ENCODE results near the gene ST6GALNAC1. TPM values are rescaled to one million over a fixed set of nuclear protein-coding genes. Genes with fewer than 3 reads are reported as not detected.

The ST6GALNAC1 gene
- polyA plus RNA-seq, 3 donors = not detected

DNA sequence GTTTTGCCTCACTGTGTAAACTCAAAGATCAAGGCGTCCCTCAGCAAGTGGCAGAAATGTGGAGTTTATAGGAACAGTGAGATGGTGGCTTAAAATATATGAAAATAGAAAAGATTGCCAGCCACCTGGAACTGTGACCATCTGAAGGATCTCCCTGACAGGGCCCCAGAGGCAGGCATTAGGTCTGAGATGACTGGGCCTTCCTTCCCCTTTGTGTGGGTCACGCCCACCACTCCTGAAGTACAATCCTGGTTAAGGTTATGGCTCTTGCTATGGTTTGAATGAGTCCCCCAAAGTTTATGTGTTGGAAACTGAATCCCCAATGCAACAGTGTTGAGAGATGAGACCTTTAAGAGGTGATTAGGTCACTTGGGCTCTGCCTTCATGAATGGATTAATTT, 64.3 kb downstream of the ST6GALNAC1 start:
- Histone ChIP-seq H2AFZ (ENCODE audit: insufficient read depth, low read depth, low read length, poor library complexity, severe bottlenecking) (no peak overlapping the region), H3K4me3 (replicated peaks in 1 of 3; ENCODE audit: low read depth in 2 of 3, low read length in 3 of 3) (no peak overlapping the region), H3K27ac (ENCODE audit: low read depth in 1 of 2, low read length in 2 of 2) (no peak overlapping the region), H3K4me1 (ENCODE audit: control insufficient read depth in 1 of 2, insufficient read depth in 2 of 2, low read length in 2 of 2) (peaks cover 24 to 25% of the 10 kb centered on the region in 2 donors), H3K4me2 (replicated peaks; ENCODE audit: extremely low read depth, low read length, poor library complexity, severe bottlenecking) (no peak overlapping the region), H3K9me3 (replicated peaks in 1 of 2; ENCODE audit: control insufficient read depth in 1 of 2, insufficient read depth in 1 of 2, low read length in 2 of 2) (no peaks in the 10 kb centered on the region), H3K36me3 (replicated peaks in 1 of 2; ENCODE audit: control insufficient read depth in 1 of 2, insufficient read depth in 2 of 2, low read length in 2 of 2) (no peaks in the 10 kb centered on the region), H3K9ac (ENCODE audit: insufficient read depth, low read length, poor library complexity, severe bottlenecking) (no peak overlapping the region), H3K27me3 (ENCODE audit: control insufficient read depth in 2 of 2, insufficient read depth in 2 of 2, low read length in 2 of 2) (peaks cover 0 to 5% of the 10 kb centered on the region in 2 donors), H3K79me2 (ENCODE audit: insufficient read depth, low read length) (no peaks in the 10 kb centered on the region), H4K20me1 (ENCODE audit: insufficient read depth, low read length) (peaks cover 4% of the 10 kb centered on the region)
- TF ChIP-seq, protein P1, sequence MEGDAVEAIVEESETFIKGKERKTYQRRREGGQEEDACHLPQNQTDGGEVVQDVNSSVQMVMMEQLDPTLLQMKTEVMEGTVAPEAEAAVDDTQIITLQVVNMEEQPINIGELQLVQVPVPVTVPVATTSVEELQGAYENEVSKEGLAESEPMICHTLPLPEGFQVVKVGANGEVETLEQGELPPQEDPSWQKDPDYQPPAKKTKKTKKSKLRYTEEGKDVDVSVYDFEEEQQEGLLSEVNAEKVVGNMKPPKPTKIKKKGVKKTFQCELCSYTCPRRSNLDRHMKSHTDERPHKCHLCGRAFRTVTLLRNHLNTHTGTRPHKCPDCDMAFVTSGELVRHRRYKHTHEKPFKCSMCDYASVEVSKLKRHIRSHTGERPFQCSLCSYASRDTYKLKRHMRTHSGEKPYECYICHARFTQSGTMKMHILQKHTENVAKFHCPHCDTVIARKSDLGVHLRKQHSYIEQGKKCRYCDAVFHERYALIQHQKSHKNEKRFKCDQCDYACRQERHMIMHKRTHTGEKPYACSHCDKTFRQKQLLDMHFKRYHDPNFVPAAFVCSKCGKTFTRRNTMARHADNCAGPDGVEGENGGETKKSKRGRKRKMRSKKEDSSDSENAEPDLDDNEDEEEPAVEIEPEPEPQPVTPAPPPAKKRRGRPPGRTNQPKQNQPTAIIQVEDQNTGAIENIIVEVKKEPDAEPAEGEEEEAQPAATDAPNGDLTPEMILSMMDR (IDR thresholded peaks at IDR 0.05) = no peak
- Mint-ChIP-seq H3K4me3 (no peak overlapping the region), H3K27me3 (ENCODE audit: low read depth in 3 of 3) (peaks cover 10 to 17% (median 12%) of the 10 kb centered on the region in 3 donors), H3K4me1 (peaks cover 44% of the 10 kb centered on the region), H3K9me3 (peaks cover 0 to 2% (median 0%) of the 10 kb centered on the region in 7 donors), H3K27ac (peak overlapping the region in 1 of 7 donors; percentile 1), H3K36me3 (peaks cover 4 to 15% of the 10 kb centered on the region in 2 donors)
- peak; percentile 37 to 51 (median 50) for DNase-seq
- WGBS (ENCODE audit: insufficient coverage) = 86% methylated on average over 1 of the region's 2 CpGs
- intact Hi-C loops (cut with micrococcal nuclease) = no loop called here

DNA sequence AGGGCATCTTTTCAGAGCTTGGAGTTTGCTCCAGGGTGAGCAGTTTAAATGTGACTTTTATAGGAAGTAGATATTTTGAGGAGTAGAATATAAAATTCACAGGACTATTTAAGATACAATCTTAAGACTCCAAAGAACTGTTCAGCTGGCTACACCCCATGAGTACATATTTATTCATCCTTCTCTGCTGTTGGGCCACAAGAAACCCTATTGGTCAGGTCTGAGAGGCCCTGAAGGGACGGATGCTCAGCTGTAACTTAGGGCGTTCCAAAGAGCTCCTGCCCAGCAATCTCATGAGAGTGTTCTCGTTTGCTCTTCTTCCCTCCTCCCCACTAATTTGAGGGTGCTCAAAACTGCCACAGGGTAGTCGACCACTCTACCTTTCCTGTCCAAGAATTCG, 65.2 kb downstream of the ST6GALNAC1 start:
- H3K27ac ChIP-seq (ENCODE audit: low read depth in 1 of 2, low read length in 2 of 2) = no peak overlapping the region
- no peak overlapping the region for H2AFZ ChIP-seq (ENCODE audit: insufficient read depth, low read depth, low read length, poor library complexity, severe bottlenecking)
- Mint-ChIP-seq H3K27me3 (ENCODE audit: low read depth in 3 of 3) (peaks cover under 1 to 10% (median 2%) of the 10 kb centered on the region in 3 donors), H3K4me3 (no peak overlapping the region), H3K4me1 (peaks cover 37% of the 10 kb centered on the region), H3K27ac (no peak overlapping the region), H3K36me3 (peaks cover 0 to 12% of the 10 kb centered on the region in 2 donors), H3K9me3 (peaks cover 0 to 2% (median 0%) of the 10 kb centered on the region in 7 donors)
- H3K27me3 ChIP-seq (ENCODE audit: control insufficient read depth in 2 of 2, insufficient read depth in 2 of 2, low read length in 2 of 2) = no peaks in the 10 kb centered on the region
- no peaks in the 10 kb centered on the region for H3K36me3 ChIP-seq (replicated peaks in 1 of 2; ENCODE audit: control insufficient read depth in 1 of 2, insufficient read depth in 2 of 2, low read length in 2 of 2)
- no peaks in the 10 kb centered on the region for H3K79me2 ChIP-seq (ENCODE audit: insufficient read depth, low read length)
- intact Hi-C loops (cut with micrococcal nuclease) = no loop called here
- H3K4me3 ChIP-seq (replicated peaks in 1 of 3; ENCODE audit: low read depth in 2 of 3, low read length in 3 of 3) = no peak overlapping the region
- no peak overlapping the region for H3K4me2 ChIP-seq (replicated peaks; ENCODE audit: extremely low read depth, low read length, poor library complexity, severe bottlenecking)
- no peaks in the 10 kb centered on the region for H3K9me3 ChIP-seq (replicated peaks in 1 of 2; ENCODE audit: control insufficient read depth in 1 of 2, insufficient read depth in 1 of 2, low read length in 2 of 2)
- DNase-seq = no peak
- WGBS (ENCODE audit: insufficient coverage) = 100% methylated on average over 3 of the region's 5 CpGs
- H3K9ac ChIP-seq (ENCODE audit: insufficient read depth, low read length, poor library complexity, severe bottlenecking) = no peak overlapping the region
- TF ChIP-seq, protein P1 (IDR thresholded peaks at IDR 0.05) = no peak
- H4K20me1 ChIP-seq (ENCODE audit: insufficient read depth, low read length) = peaks cover 4% of the 10 kb centered on the region
- peaks cover 23 to 24% of the 10 kb centered on the region in 2 donors for H3K4me1 ChIP-seq (ENCODE audit: control insufficient read depth in 1 of 2, insufficient read depth in 2 of 2, low read length in 2 of 2)
